DOHH2 (cell line): ENCODE data around the gene GFI1B.

Experiments
- CTCF ChIP-seq: fragments of 200-600 bp; sonication (generic); IDR thresholded peaks from one replicate; pipeline ENCODE4 v1.5.1; 2014; ENCODE audit warnings: antibody characterized with exemption, mild to moderate bottlenecking, low read depth, low read length; ENCODE audit not compliant: poor library complexity, severe bottlenecking
- EZH2phosphoT487 ChIP-seq: fragments of 200-600 bp; sonication (generic); IDR thresholded peaks from 2 replicates; pipeline ENCODE4 v1.6.1; 2017; ENCODE audit warnings: borderline replicate concordance, mild to moderate bottlenecking, antibody characterized with exemption, low read length, moderate library complexity, mixed read lengths

- no peak for TF ChIP-seq CTCF
- TF ChIP-seq EZH2phosphoT487 = no peak
These were observed 8.7 kb upstream of the GFI1B start for GRCh38 chr9:132969783-132970182.
